ENCODE data around the gene PBXIP1. TPM values are rescaled to one million over a fixed set of nuclear protein-coding genes. Genes with fewer than 3 reads are reported as not detected.

PBXIP1 gene
- total RNA-seq, 4 donors from 2014 or later, result 205 to 371 (median 283) TPM

DNA sequence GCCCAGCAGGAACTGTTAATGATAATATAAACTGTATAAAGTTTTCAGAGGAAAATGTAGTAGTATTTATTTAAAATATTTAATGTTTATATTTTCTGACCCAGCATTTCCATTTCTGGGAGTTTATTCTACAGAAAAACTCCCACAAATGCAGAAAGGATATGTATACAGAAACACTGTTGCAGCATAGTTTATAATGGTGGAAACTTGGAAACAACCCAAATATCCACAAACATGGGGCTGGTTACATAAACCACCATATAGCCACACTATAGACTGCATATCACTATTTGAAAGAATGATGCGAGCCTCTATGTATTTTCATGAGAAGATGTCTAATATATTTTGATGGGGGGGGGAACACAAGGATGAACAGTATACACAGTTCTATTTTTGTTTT, 54.3 kb downstream of the PBXIP1 start:
- no peak for ATAC-seq
- H3K27ac ChIP-seq, result no peak overlapping the region
- H3K9me3 ChIP-seq, result no peaks in the 10 kb centered on the region
- no peak overlapping the region for H3K4me3 ChIP-seq
- TF ChIP-seq, protein P1, sequence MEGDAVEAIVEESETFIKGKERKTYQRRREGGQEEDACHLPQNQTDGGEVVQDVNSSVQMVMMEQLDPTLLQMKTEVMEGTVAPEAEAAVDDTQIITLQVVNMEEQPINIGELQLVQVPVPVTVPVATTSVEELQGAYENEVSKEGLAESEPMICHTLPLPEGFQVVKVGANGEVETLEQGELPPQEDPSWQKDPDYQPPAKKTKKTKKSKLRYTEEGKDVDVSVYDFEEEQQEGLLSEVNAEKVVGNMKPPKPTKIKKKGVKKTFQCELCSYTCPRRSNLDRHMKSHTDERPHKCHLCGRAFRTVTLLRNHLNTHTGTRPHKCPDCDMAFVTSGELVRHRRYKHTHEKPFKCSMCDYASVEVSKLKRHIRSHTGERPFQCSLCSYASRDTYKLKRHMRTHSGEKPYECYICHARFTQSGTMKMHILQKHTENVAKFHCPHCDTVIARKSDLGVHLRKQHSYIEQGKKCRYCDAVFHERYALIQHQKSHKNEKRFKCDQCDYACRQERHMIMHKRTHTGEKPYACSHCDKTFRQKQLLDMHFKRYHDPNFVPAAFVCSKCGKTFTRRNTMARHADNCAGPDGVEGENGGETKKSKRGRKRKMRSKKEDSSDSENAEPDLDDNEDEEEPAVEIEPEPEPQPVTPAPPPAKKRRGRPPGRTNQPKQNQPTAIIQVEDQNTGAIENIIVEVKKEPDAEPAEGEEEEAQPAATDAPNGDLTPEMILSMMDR (IDR thresholded peaks at IDR 0.05), result no peak
- TF ChIP-seq POLR2AphosphoS5 (IDR thresholded peaks at IDR 0.05) (no peak), EP300 (IDR thresholded peaks at IDR 0.05) (no peak), POLR2A (IDR thresholded peaks at IDR 0.05) (no peak)
- no peaks in the 10 kb centered on the region for H3K27me3 ChIP-seq
- 17 to 38% methylated on average over 1 of the region's 1 CpG for WGBS, 2 donors (ENCODE audit: low coverage in 1 of 2)
- no peaks in the 10 kb centered on the region for H3K4me1 ChIP-seq
- no peaks in the 10 kb centered on the region for H3K36me3 ChIP-seq

DNA sequence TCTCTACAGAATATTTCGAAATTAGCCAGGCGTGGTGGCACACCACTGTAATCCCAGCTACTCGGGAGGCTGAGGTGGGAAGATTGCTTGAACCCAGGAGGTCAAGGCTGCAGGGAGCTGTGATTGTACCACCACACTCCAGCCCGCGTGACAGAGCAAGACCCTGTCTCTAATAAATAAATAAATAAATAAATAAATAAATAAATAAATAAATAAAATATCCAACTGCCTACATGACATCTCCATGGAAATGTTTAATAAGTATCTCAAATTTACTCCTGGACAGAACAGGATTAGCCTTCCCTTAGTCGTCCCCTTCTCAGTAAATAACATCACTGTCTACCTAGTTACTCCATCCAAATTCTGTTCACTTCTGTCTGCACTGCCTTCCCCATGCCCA, 56.9 kb downstream of the PBXIP1 start:
- H3K27ac ChIP-seq, result no peak overlapping the region
- TF ChIP-seq, protein P1 (IDR thresholded peaks at IDR 0.05), result no peak
- TF ChIP-seq POLR2A (IDR thresholded peaks at IDR 0.05) (no peak), EP300 (IDR thresholded peaks at IDR 0.05) (no peak), POLR2AphosphoS5 (IDR thresholded peaks at IDR 0.05) (no peak)
- 86 to 93% methylated on average over 5 to 6 of the region's 6 CpGs for WGBS, 2 donors (ENCODE audit: low coverage in 1 of 2)
- no peaks in the 10 kb centered on the region for H3K4me1 ChIP-seq
- no peaks in the 10 kb centered on the region for H3K9me3 ChIP-seq
- no peaks in the 10 kb centered on the region for H3K36me3 ChIP-seq
- no peak for ATAC-seq
- no peak overlapping the region for H3K4me3 ChIP-seq
- no peaks in the 10 kb centered on the region for H3K27me3 ChIP-seq

- TF ChIP-seq POLR2AphosphoS5 (IDR thresholded peaks at IDR 0.05) (no peak), EP300 (IDR thresholded peaks at IDR 0.05) (no peak), POLR2A (IDR thresholded peaks at IDR 0.05) (no peak)
- TF ChIP-seq, protein P1 (IDR thresholded peaks at IDR 0.05), result no peak
- H3K9me3 ChIP-seq, result no peaks in the 10 kb centered on the region
- H3K27me3 ChIP-seq, result no peaks in the 10 kb centered on the region
- H3K4me1 ChIP-seq, result no peaks in the 10 kb centered on the region
- 82% methylated on average over 10 of the region's 10 CpGs; no CpG with 5 or more reads in 1 of the 2 donors for WGBS, 2 donors (ENCODE audit: low coverage in 1 of 2)
- ATAC-seq, result no peak
- H3K27ac ChIP-seq, result no peak overlapping the region
- no peaks in the 10 kb centered on the region for H3K36me3 ChIP-seq
- no peak overlapping the region for H3K4me3 ChIP-seq
Measured at GRCh38 chr1:154896771-154897286, 59.1 kb downstream of the PBXIP1 start.

DNA sequence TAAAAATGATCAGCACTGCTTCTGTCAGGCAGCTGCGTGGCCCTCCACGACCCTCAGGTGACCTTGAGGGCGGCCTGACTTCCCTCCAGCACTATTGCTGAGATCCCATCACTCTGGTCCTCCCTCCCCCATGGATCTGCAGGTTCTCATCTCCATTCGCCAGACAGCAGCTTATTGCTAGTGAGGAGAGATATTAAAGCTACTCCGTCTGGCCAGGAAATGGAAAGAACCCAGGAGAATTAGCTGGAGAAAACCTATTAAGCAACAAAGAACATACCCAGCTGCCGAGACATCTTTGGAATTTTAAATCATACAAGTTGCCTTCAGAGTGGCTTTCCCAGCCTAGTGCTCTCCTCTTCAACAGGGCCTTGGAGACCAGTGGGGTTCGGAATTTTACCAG, 60.1 kb downstream of the PBXIP1 start:
- WGBS, 2 donors (ENCODE audit: low coverage in 1 of 2), result 61 to 77% methylated on average over 2 to 6 of the region's 7 CpGs

More for the DNA sequence above, 60.1 kb downstream of the PBXIP1 start:
- ATAC-seq, result no peak
- H3K9me3 ChIP-seq, result no peaks in the 10 kb centered on the region
- H3K27ac ChIP-seq, result no peak overlapping the region
- no peaks in the 10 kb centered on the region for H3K4me1 ChIP-seq
- H3K27me3 ChIP-seq, result no peaks in the 10 kb centered on the region
- H3K4me3 ChIP-seq, result no peak overlapping the region
- H3K36me3 ChIP-seq, result no peaks in the 10 kb centered on the region
- TF ChIP-seq POLR2A (IDR thresholded peaks at IDR 0.05) (no peak), EP300 (IDR thresholded peaks at IDR 0.05) (no peak), POLR2AphosphoS5 (IDR thresholded peaks at IDR 0.05) (no peak)
- TF ChIP-seq, protein P1 (IDR thresholded peaks at IDR 0.05), result no peak

Small RNA genes within 50 kb of the gene (small RNA-seq; reads per million reads assigned to genes)
- gene MIR4258 (0 reads per million in 4 donors), gene RF00017 (0 reads per million in 4 donors)

Other genes starting within 250 kb of the PBXIP1 start
- 10 to 100 TPM in 1 of 4 donors, 1 to 10 TPM in 3; 1.8 to 13.7 (median 8.1) TPM for gene KCNN3, start 85.8 kb downstream of the PBXIP1 start, total RNA-seq
- 10 to 100 TPM; 15.8 to 21.3 (median 18.2) TPM for gene PMVK, start 19.4 kb downstream of the PBXIP1 start, total RNA-seq
- 10 to 100 TPM; 19.1 to 40.1 (median 25.7) TPM for gene PYGO2, start 5.7 kb upstream of the PBXIP1 start, total RNA-seq
- gene SHC1, start 14.6 kb upstream of the PBXIP1 start, total RNA-seq, result 100 to 1,000 TPM in 1 of 4 donors, 10 to 100 TPM in 3; 69.1 to 104 (median 90.2) TPM
- 10 to 100 TPM in 3 of 4 donors, 1 to 10 TPM in 1; 7.5 to 24.2 (median 17.6) TPM for gene CKS1B, start 18.6 kb upstream of the PBXIP1 start, total RNA-seq
- gene FLAD1, start 27.2 kb upstream of the PBXIP1 start, total RNA-seq, result 10 to 100 TPM; 12.8 to 23.5 (median 20.7) TPM
- not detected for gene LENEP, start 37.5 kb upstream of the PBXIP1 start, total RNA-seq
- gene ZBTB7B, start 46.7 kb upstream of the PBXIP1 start, total RNA-seq, result 10 to 100 TPM; 45.5 to 63.4 (median 49.5) TPM
- gene DCST2, start 77.7 kb upstream of the PBXIP1 start, total RNA-seq, result under 1 TPM in 2 of 4 donors, not detected in 2; 0.35 to 0.54 TPM
- gene DCST1, start 77.7 kb upstream of the PBXIP1 start, total RNA-seq, result not detected
- 100 to 1,000 TPM in 2 of 4 donors, 10 to 100 TPM in 2; 65.4 to 115 (median 100.0) TPM for gene ADAM15, start 95.2 kb upstream of the PBXIP1 start, total RNA-seq
- gene EFNA4, start 107.6 kb upstream of the PBXIP1 start, total RNA-seq, result 1 to 10 TPM in 3 of 4 donors, under 1 TPM in 1; 0.81 to 5.8 (median 2.3) TPM
- under 1 TPM in 2 of 4 donors, not detected in 2; 0.27 to 0.77 TPM for gene EFNA3, start 122.7 kb upstream of the PBXIP1 start, total RNA-seq
- 10 to 100 TPM; 13.1 to 25.8 (median 16.1) TPM for gene EFNA1, start 171.8 kb upstream of the PBXIP1 start, total RNA-seq
- 10 to 100 TPM; 12.5 to 16.8 (median 13.9) TPM for gene SLC50A1, start 179.8 kb upstream of the PBXIP1 start, total RNA-seq
- gene DPM3, start 184.4 kb upstream of the PBXIP1 start, total RNA-seq, result 100 to 1,000 TPM in 2 of 4 donors, 10 to 100 TPM in 2; 57.9 to 128 (median 87.7) TPM
- 100 to 1,000 TPM in 1 of 4 donors, 10 to 100 TPM in 3; 80.8 to 144 (median 92.3) TPM for gene KRTCAP2, start 217.2 kb upstream of the PBXIP1 start, total RNA-seq
- gene TRIM46, start 217.8 kb upstream of the PBXIP1 start, total RNA-seq, result 1 to 10 TPM in 1 of 4 donors, under 1 TPM in 2, not detected in 1; 0.35 to 1.9 (median 0.40) TPM